ENCODE results near the gene DYNLRB1. TPM values are rescaled to one million over a fixed set of nuclear protein-coding genes. Genes with fewer than 3 reads are reported as not detected.

DYNLRB1 gene
- polyA plus RNA-seq, 3 donors = 178 to 205 (median 203) TPM

DNA sequence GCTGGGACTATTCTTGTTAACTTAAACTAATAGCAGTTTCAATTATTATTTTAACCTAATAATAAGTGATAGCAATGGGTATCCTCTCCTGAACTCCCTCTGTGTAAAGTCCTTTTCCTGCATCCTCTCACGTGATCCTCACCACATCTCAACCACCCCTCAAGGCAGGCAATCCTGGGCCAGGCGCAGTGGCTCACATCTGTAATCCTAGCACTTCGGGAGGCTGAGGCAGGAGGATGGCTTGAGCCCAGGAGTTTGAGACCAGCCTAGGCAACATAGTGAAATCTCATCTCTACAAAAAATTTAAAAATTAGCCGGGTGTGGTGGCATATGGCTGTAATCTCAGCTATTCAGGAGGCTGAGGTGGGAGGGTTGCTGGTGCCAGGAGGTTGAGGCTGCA is 66.0 kb downstream of the DYNLRB1 start:
- DNase-seq (ENCODE audit: extremely low read depth in 1 of 11, low read depth in 9 of 11, low spot score in 4 of 11) = no peak

DNA sequence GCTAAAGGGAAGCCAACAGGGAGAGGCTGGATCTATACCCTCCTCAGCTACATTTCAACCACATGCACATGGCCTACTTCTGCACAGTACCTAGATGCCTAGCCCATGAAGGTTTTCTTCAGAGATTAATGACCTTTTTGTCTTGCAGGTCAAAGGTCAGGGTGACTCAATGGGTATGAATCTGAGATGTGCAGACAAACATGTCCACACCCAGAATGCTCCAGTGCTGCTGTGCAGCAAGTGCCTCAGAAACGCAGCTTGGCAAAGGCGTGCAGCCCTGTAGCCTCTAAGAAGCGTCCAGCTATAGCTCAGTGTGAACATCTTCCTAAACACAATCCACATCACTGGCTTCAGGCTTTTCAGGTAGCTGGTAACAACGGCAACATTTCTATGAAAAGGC is 66.7 kb downstream of the DYNLRB1 start:
- DNase-seq (ENCODE audit: extremely low read depth in 1 of 11, low read depth in 9 of 11, low spot score in 4 of 11) = no peak

DNA sequence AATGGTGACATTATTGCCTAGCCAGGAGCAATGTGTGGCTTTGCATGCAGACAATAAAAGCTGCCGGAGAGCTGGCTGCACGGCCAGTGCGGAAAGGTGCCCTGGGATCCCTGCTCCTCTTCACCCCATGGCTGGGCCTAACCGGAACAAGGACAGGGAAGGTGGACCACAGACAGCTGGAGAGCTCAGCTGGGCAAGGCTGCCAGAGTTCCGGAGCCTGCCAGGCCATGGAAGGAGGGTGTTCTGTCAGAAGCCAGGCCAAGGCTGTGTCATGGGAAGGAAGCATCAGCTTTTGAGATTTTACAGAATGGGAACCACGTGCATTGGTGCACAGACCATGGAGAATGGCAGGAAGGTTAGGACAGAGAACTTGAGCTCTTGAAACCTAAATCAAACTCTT is 67.3 kb downstream of the DYNLRB1 start:
- DNase-seq (ENCODE audit: extremely low read depth in 1 of 11, low read depth in 9 of 11, low spot score in 4 of 11) = no peak

DNA sequence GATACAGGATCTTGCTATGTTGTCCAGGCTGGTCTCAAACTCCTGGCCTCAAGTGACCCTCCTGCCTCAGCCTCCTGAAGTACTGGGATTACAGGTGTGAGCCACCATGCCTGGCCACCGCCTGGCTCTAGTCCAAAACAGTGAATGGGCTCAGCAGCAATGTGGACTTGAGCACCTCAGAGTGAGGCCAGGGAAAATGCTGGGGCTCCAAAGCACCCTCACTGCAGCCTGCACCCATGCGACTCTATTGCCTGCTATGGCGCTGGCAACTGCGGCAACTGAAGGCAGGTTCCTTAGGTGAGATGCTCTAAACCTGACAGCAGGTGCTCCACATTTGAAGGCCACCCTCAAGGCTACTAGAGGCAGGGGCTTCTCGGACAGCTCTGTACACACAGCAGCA is 68.8 kb downstream of the DYNLRB1 start:
- no peak for DNase-seq (ENCODE audit: extremely low read depth in 1 of 11, low read depth in 9 of 11, low spot score in 4 of 11)

DNA sequence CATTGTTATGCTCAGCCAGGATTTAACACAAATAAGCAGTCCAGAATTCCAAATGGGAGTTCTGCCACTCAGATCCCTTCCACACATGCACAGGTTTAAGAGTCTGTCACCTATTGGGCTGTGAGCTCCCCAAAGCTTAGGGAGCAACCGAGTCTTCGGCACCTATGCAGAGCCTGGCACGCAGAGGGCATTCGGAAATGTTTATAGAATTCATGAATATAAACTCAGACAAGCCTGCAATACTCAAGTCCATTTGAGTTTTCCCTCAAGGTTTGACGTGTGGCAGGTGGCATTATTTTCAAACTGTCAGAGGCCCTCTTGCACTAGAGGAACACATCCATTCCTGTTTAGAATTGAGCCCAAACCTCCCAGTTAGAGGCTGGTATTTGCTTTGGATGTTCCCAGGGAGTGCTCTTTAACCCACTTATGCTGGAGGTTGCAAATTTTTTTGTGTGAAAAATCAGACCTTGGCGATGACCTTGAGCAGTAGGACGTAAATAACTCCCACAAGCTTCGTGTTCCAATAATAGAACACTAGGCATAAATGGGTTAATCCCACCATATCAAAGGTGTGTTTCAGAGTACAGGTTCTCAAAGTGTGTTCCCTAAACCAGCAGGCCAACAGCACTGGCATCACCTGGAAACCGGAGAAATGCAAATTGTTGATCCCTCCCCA is 70.4 kb downstream of the DYNLRB1 start:
- DNase-seq (ENCODE audit: extremely low read depth in 1 of 11, low read depth in 9 of 11, low spot score in 4 of 11) = no peak

Other genes with a start within 250 kb of the DYNLRB1 start
- gene AHCY, start 213.1 kb upstream of the DYNLRB1 start, polyA plus RNA-seq (ENCODE audit: insufficient read length in 3 of 3) = 100 to 1,000 TPM; 188 to 205 (median 191) TPM
- 10 to 100 TPM; 42.6 to 51.3 (median 43.3) TPM for gene ITCH, start 153.1 kb upstream of the DYNLRB1 start, polyA plus RNA-seq (ENCODE audit: insufficient read length in 3 of 3)
- 10 to 100 TPM; 17.7 to 38.7 (median 31.7) TPM for gene MAP1LC3A, start 42.3 kb downstream of the DYNLRB1 start, polyA plus RNA-seq (ENCODE audit: insufficient read length in 3 of 3)
- 10 to 100 TPM; 35.4 to 41.2 (median 39.6) TPM for gene PIGU, start 160.7 kb downstream of the DYNLRB1 start, polyA plus RNA-seq (ENCODE audit: insufficient read length in 3 of 3)
- gene TP53INP2, start 187.9 kb downstream of the DYNLRB1 start, polyA plus RNA-seq (ENCODE audit: insufficient read length in 3 of 3) = 10 to 100 TPM; 11.9 to 17.4 (median 13.8) TPM